Panc1 (cell line): Measurements from ENCODE around the gene RIMS1. TPM values are rescaled to one million over a fixed set of nuclear protein-coding genes. Genes with fewer than 3 reads are reported as not detected.

ENCODE experiments used
- ATAC-seq: fragments of 200-7000 bp; cut with Tn5 transposase; 2 replicates; pipeline ENCODE4 v1.9.1; 2020; ENCODE audit warnings: mild to moderate bottlenecking, moderate library complexity
- BruUV-seq: library from RNA; stranded (reverse); fragments of 400-500 nt; replicated peaks from 2 replicates; lab custom pipeline; 2021; lab: Mats Ljungman, UMichigan
- CTCF ChIA-PET: fragments of 300-600 bp; sonication (Branson Sonifier 250); formaldehyde crosslinking; loops from one replicate; lab custom pipeline; 2022; ENCODE audit warnings: antibody characterized with exemption; lab: Charles Lee
- POLR2A ChIA-PET: fragments of 300-600 bp; sonication (Branson Sonifier 250); formaldehyde crosslinking; loops from one replicate; lab custom pipeline; 2022; ENCODE audit warnings: antibody characterized with exemption; lab: Charles Lee
- DNase-seq: peaks from one replicate; pipeline ENCODE4 v3.0.0-alpha.2; 2010; ENCODE audit warnings: low read depth, low spot score
- H3K27ac ChIP-seq: 2 replicates; pipeline ENCODE4 v1.5.1; 2011; ENCODE audit warnings: mild to moderate bottlenecking, low read length, inconsistent platforms
- H3K27me3 ChIP-seq: fragments of 200-500 bp; sonication (Bioruptor generic); 2 replicates; pipeline ENCODE4 v1.6.0; 2014; ENCODE audit warnings: low read length, inconsistent platforms; ENCODE audit not compliant: control insufficient read depth, insufficient read depth
- H3K36me3 ChIP-seq: fragments of 200-500 bp; sonication (Bioruptor generic); 2 replicates; pipeline ENCODE4 v1.5.1; 2014; ENCODE audit warnings: inconsistent platforms, mild to moderate bottlenecking, low read length, moderate library complexity; ENCODE audit not compliant: control insufficient read depth, insufficient read depth
- H3K4me1 ChIP-seq: 2 replicates; pipeline ENCODE4 v1.5.1; 2011; ENCODE audit warnings: inconsistent platforms, mild to moderate bottlenecking, low read length, moderate library complexity; ENCODE audit not compliant: control insufficient read depth, insufficient read depth
- H3K4me3 ChIP-seq, 2 experiments: 2 replicates each; pipeline ENCODE4 v1.5.1; 2011 to 2012; ENCODE audit warnings: low read depth in 2 of 2, low read length in 2 of 2, mild to moderate bottlenecking in 2 of 2, inconsistent platforms in 1 of 2, moderate library complexity in 1 of 2
- H3K9me3 ChIP-seq: fragments of 200-500 bp; sonication (Bioruptor generic); 2 replicates; pipeline ENCODE4 v1.5.1; 2014; ENCODE audit warnings: low read depth, mild to moderate bottlenecking, inconsistent platforms, low read length, moderate library complexity; ENCODE audit not compliant: control insufficient read depth, insufficient read depth
- POLR2AphosphoS5 ChIP-seq: IDR thresholded peaks from 2 replicates; pipeline ENCODE4 v1.6.1; 2012; ENCODE audit warnings: mild to moderate bottlenecking, low read depth, low read length, moderate library complexity
- SIN3A ChIP-seq: IDR thresholded peaks from 2 replicates; pipeline ENCODE4 v1.6.1; 2012; ENCODE audit warnings: low read depth, mild to moderate bottlenecking, low read length, moderate library complexity, borderline replicate concordance; ENCODE audit not compliant: insufficient read depth
- TCF7L2 ChIP-seq: IDR thresholded peaks from 2 replicates; pipeline ENCODE4 v1.6.1; 2011; ENCODE audit warnings: mild to moderate bottlenecking, low read depth, low read length, inconsistent platforms
- in situ Hi-C: cut with HindIII; loops from 2 replicates; pipeline ENCODE4 v1.10.0; 2016; ENCODE audit warnings: low sequenced_read_pairs, low pct_unique_long_range_greater_than_20kb
- intact Hi-C: fragments of 100-400 bp; cut with micrococcal nuclease; formaldehyde crosslinking; loops from one replicate; pipeline ENCODE4 v1.10.0; 2022; ENCODE audit not compliant: unreplicated experiment
- total RNA-seq: library from RNA; stranded (reverse); gene quantifications from one replicate; pipeline ENCODE4 v1.2.1, GENCODE V29; 2021; ENCODE audit not compliant: unreplicated experiment
- TF ChIP-seq, protein P1 (sequence below): fragments of 450-650 bp; IDR thresholded peaks from 2 replicates; pipeline ENCODE4 v1.5.1; 2017; ENCODE audit warnings: mild to moderate bottlenecking
- TF ChIP-seq, protein P2 (sequence below), 2 experiments: IDR thresholded peaks; 2 replicates each; pipeline ENCODE4 v1.6.1; 2011 to 2012; ENCODE audit warnings: low read depth in 2 of 2, control low read depth in 1 of 2, low read length in 1 of 2, mild to moderate bottlenecking in 1 of 2, moderate library complexity in 1 of 2; ENCODE audit not compliant: insufficient read depth in 1 of 2

RIMS1 gene
- total RNA-seq, 1 experiment from 2014 or later: 0.18 TPM

DNA sequence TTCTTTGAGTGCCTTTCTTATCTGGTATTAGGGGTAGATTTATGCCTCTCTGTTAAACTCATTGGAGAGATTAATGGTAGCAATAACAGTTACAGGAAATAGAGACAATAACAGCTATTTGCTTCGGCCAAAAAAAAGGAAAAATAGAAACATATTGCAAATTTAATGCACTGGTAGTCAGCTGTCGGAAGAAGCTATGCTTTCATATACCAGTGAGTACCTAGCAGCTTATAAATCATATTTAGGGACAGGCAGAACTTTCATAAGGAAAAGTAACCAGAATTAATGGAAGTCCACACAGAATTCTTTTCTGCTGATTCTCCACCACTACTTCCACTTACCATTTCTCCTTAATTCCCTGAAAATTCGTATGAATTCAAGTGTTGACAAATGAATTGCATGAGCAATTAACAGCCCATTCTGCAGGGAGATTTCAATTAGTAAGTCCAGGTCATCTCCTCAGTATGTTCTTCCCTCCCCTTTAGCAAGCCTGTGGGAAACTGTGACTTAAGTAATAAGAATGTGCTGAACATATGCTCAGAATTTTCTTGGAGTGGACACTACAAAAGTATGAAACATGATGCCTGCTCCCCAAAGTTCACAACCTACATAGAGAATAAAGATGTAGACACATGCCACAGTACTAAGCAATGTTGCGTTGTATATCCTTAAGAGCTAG is 538.8 kb downstream of the RIMS1 start:
- ATAC-seq (no peak), DNase-seq (no peak)
- no peak overlapping the region for H3K4me3 ChIP-seq
- in situ Hi-C loops: no loop called here
- H3K27me3 ChIP-seq: no peaks in the 10 kb centered on the region
- ChIA-PET POLR2A (no interaction called here), CTCF (interaction anchor here (1.4 kb wide), 1 partner anchor 155 kb away, joined by 4 read pairs; no protein-coding TSS in a partner anchor)
- no TSS peak for BruUV-seq
- no peaks in the 10 kb centered on the region for H3K4me1 ChIP-seq
- TF ChIP-seq, protein P1, sequence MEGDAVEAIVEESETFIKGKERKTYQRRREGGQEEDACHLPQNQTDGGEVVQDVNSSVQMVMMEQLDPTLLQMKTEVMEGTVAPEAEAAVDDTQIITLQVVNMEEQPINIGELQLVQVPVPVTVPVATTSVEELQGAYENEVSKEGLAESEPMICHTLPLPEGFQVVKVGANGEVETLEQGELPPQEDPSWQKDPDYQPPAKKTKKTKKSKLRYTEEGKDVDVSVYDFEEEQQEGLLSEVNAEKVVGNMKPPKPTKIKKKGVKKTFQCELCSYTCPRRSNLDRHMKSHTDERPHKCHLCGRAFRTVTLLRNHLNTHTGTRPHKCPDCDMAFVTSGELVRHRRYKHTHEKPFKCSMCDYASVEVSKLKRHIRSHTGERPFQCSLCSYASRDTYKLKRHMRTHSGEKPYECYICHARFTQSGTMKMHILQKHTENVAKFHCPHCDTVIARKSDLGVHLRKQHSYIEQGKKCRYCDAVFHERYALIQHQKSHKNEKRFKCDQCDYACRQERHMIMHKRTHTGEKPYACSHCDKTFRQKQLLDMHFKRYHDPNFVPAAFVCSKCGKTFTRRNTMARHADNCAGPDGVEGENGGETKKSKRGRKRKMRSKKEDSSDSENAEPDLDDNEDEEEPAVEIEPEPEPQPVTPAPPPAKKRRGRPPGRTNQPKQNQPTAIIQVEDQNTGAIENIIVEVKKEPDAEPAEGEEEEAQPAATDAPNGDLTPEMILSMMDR: no peak
- no peaks in the 10 kb centered on the region for H3K9me3 ChIP-seq
- no peak overlapping the region for H3K27ac ChIP-seq
- no peaks in the 10 kb centered on the region for H3K36me3 ChIP-seq
- intact Hi-C loops: no loop called here

GRCh38 chr6:72440611-72441010 is 554.3 kb downstream of the RIMS1 start:
- CTCF ChIA-PET: no interaction called here
- BruUV-seq: no TSS peak
- ATAC-seq: no peak

More at GRCh38 chr6:72440611-72441010, 554.3 kb downstream of the RIMS1 start:
- in situ Hi-C loops (no loop called here), intact Hi-C loops (no loop called here)
- Histone ChIP-seq H3K4me3 (no peak overlapping the region), H3K9me3 (no peaks in the 10 kb centered on the region), H3K27ac (no peak overlapping the region), H3K27me3 (no peaks in the 10 kb centered on the region), H3K4me1 (no peaks in the 10 kb centered on the region), H3K36me3 (no peaks in the 10 kb centered on the region)
- POLR2A ChIA-PET: interaction anchor here (0.5 to 0.6 kb wide), 2 partner anchors 115 to 275 kb away, joined by 5 read pairs; no protein-coding TSS in a partner anchor
- TF ChIP-seq, protein P1: no peak
- TF ChIP-seq POLR2AphosphoS5: no peak
- TF ChIP-seq, protein P2, sequence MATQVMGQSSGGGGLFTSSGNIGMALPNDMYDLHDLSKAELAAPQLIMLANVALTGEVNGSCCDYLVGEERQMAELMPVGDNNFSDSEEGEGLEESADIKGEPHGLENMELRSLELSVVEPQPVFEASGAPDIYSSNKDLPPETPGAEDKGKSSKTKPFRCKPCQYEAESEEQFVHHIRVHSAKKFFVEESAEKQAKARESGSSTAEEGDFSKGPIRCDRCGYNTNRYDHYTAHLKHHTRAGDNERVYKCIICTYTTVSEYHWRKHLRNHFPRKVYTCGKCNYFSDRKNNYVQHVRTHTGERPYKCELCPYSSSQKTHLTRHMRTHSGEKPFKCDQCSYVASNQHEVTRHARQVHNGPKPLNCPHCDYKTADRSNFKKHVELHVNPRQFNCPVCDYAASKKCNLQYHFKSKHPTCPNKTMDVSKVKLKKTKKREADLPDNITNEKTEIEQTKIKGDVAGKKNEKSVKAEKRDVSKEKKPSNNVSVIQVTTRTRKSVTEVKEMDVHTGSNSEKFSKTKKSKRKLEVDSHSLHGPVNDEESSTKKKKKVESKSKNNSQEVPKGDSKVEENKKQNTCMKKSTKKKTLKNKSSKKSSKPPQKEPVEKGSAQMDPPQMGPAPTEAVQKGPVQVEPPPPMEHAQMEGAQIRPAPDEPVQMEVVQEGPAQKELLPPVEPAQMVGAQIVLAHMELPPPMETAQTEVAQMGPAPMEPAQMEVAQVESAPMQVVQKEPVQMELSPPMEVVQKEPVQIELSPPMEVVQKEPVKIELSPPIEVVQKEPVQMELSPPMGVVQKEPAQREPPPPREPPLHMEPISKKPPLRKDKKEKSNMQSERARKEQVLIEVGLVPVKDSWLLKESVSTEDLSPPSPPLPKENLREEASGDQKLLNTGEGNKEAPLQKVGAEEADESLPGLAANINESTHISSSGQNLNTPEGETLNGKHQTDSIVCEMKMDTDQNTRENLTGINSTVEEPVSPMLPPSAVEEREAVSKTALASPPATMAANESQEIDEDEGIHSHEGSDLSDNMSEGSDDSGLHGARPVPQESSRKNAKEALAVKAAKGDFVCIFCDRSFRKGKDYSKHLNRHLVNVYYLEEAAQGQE (IDR thresholded peaks at IDR 0.05; ENCODE audit: insufficient read depth in 1 of 2, low read depth in 2 of 2, low read length in 1 of 2): no peak
- TF ChIP-seq SIN3A: no peak
- TF ChIP-seq TCF7L2: no peak
- DNase-seq: no peak
